GM18511 (cell line): ENCODE data around the gene MEX3D.

Experiments
- ATAC-seq: cut with Tn5 transposase; IDR thresholded peaks from one replicate; pipeline ENCODE4 v1.9.1; 2021; ENCODE audit warnings: mild to moderate bottlenecking, moderate library complexity; ENCODE audit not compliant: unreplicated experiment

MEX3D gene

DNA sequence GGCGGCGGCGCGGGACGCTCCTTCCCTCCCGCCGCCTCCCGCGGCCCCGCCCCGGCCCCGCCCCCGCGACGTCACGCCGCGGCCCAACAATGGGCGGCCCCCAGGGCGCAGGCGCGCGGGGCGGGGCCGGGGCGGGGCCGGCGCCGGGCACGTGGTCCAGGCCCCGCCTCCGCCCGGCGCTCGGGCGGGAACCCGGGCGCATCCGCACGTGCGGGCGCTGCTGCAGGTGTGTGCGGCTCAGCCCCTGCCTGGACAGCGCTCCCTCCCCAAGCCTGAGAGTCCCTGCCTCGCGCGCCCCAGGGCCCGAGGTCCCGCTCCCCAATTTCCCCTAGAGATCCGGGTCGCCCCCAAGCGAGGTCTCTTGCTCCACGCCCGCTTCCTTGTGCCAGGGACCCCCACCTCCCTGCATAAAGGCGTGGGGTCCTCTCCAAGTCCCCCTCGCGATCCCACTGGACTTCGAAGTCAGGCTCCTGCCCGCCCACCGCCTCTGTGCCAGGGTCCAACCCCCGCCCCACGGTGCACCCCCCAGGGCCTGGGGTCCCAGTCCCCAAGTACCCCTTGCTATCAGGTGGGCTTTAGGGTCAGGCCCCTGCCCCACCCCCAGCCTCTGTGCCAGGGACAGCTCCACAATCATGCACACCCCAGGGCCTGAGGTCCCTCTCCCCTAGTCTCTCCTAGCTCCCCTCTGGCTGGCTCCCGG, at the start of gene MEX3D:
TSS of gene MEX3D (minus strand) at position 6 of the 700 bp plus-strand sequence. CDS start 267 bp downstream, outside the sequence.
- ATAC-seq: no peak

DNA sequence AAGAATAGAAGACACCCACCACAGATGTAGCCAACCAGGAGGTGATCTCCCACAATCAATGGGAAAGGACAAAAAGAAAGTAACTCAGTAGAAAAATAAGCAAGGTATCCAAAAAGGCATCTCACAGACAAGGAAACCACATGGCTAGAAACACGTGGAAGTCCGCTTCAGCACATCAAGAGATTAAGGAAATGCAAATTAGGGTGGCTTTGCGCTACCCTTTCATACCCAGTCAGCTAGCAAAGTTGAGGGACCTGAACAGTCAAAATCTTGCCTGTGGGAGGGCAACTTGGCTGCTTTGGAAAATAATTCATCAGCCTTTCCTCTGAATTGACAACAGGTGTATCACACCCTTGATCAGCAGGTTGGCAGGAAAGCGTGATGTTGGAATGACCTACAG, 48.8 kb upstream of the MEX3D start:
- no peak for ATAC-seq

DNA sequence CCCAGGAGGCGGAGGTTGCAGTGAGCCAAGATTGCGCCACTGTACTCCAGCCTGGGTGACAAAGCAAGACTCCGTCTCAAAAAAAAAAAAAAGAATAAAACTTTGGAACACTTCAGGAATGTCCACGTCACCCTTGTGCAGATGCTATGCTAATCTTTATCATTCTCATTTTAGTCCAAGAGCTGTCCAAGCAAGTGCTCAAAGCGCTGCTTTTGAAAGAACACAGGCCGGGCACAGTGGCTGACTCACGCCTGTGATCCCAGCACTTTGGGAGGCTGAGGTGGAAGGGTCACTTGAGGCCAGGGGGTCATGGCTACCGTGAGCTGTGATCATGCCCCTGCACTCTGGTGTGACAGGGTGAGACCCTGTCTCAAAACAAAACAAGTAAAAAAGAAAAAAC, 48.3 kb upstream of the MEX3D start:
- ATAC-seq: no peak

DNA sequence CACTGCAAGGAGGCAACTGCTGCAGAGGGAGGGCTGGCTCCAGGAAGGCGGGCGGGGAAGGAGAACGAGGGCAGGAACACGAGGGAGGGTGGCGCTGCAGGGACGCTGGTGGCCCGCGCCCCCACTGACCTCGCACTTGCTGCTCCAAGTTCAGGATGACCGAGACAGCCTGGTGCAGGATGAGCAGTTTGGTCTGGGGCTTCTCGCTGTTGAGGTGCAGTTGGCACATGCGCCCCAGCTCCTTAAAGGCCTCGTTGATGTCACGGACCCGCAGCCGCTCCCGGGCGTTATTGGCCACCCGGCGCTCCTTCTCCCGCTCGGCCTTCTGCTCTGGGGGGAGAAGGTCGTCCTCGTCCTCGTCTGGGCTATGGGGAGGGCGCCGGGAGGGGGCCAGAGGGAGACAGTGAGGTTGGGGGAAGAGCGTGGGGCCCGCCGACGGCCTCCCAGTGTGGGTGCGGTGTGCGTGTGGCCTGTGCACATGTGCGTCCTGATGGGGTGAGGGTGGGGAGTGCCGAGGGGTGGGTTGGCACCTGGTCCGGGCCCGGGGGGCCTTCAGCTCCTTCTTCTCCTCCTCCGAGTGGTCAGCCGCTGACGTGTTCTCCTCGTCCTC, 47.1 kb upstream of the MEX3D start:
- no peak for ATAC-seq

DNA sequence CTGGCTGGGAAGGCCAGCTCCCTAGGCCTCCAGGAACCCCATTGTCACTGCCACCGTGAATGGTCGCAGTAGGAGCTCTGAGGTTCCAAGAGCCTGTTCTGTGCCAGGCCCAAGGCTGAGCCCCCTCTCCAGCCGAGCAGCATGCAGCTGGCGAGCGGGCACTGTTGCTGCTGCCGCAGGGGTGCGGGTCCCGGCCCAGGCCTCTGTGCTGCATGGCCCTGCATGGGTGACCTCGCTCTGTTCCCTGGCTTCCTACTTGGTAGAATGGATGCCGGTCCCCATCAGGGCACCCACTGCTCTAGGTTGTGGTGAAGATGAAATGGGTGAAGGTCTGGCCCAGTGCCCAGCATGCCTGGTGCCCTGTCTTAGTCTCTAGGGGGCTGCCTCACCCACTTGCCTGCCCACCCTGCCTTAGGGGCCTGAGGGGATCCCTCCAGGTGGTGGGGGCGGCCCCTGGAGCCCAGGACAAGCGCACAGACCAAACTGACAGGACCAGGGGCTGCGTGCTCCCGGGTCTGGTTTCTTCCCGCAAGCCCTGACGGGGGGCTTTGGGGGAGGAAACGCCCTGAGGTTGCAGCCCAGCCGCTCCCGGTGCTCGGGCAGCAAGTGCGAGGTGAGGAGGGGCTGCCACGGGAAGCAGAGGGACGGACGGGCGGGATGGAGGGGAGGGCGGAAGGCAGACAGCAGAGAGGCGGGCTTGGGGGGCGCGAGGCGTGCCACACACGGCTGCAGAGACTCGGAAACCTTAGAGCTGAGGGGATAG, 45.9 kb upstream of the MEX3D start:
- ATAC-seq: no peak

DNA sequence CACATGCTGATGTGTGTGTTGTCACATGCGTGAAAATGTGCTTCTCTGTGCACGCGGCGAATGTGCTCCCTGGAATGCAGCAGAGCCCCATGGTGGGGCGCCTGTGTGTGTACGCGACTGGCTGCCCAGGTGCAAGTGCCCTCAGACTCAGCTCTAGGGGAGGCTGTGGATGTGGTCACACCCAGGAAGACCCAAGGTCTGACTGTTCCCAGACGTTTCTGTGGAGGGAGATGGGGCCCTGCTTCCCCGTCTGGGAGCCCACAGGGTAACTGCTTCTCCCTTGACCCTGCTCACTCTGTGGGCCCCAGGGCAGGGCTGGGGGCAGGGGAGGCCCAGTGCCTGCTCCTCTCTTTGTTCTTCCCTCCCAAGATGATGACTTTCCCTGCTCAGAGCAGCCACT, 45.0 kb upstream of the MEX3D start:
- ATAC-seq: no peak

DNA sequence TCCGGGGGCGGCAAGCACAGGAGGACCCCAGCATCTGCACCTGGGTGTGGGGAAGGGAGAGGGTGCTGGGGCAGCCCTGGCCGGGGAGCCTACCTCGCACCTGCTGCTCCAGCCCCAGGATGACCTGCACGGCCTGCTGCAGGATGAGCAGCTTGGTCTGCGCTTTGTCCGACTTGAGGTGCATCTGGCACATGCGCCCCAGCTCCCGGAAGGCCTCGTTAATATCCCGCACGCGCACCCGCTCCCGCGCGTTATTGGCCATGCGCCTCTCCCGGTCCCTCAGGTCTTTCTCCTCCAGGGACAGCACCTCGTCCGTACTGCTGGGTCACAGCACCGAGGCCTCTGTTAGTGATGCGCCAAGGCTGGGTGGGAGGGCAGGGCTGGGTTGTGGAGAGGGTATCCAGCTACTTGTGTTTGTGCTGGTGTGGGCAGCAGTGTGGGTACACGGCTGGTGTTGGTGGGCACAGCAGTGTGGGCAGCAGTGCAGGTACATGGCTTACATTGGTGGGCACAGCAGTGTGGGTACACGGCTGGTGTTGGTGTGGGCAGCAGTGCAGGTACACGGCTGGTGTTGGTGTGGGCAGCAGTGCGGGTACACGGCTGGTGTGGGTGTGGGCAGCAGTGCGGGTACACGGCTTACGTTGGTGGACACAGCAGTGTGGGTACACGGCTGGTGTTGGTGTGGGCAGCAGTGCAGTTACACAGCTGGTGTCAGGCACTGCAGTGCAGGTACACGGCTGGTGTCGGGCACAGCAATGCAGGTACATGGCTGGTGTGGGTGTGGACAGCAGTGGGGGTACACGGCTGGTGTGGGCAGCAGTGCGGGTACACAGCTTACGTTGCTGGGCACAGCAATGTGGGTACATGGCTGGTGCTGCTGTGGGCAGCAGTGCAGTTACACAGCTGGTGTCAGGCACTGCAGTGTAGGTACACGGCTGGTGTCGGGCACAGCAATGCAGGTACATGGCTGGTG, 44.3 kb upstream of the MEX3D start:
- ATAC-seq: no peak

DNA sequence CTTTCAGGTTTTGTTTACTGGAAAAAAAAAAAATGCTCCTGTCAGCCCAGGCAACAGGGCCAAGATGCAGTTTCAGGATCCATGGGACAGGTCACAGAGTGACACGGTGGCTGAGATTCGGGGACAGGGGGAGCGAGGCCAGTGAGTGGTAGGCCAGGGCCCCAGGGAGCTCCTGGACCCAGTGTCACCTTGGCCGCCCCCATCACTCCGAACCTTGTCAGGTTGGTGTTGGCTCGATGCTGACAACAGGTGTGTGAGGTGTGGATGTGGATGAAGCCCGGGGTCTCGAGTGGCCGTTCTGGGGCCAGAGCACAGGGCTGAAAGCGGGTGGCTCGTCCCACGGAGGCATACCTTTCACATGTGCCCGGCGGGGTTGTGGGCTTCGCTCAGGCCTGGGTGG, 43.2 kb upstream of the MEX3D start:
- ATAC-seq: no peak

DNA sequence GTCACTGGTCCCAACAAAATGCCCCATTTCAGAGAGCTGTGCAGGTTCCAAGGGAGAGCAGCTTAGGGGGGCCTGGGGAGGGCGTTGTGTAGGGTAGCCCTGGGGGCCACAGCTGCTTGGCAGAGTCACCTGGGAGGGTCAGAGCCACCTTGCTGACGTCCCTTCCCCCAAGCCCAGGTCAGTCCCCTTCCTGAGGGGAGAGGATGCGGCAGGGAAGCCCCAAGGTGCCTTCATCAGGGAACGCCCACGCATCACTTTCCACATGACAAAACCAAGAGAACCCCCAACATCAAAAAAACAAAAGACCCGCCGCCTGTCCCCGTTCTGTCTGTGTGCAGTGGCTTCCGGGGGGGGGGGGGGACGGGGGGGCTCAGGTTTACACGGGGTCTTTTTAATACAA, 42.5 kb upstream of the MEX3D start:
- ATAC-seq: no peak

DNA sequence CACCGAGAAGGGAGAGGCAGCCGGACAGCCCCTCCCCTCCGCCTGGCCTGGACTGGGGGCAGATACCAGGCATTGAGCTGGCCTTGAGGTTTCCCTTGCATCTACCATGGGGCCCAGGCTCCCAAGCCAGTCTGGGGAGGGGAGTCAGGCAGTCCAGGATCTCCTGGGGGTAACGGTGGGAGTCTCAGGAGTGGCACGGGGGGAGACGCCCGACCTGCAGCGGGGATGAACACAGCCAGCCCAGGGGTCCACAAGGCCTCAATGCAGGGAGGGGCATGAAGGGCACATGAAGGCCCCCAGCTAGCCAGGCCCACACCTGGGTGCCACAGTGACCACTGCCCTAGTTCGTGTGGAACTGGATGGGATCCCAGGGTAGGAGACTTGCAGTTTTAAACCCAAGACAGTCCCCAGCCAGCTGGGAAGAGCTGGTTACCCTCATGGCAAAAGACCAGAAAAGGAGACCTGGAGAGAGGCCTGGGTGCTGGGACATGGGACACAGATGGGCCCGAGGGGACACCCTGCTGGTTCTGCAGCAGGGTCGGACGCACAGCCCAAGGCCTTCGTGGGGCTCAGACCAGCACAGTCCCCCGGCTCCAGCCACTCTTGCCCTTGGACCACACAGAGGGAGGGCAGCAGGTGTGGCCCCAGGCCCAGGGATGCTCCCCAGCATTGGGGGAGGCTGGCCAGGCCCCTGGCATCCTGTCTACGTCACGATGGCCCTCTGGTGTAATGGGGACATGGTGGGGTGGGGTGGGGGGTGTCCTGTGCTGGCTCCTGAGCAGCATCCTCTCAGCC, 41.8 kb upstream of the MEX3D start:
- ATAC-seq: no peak

DNA sequence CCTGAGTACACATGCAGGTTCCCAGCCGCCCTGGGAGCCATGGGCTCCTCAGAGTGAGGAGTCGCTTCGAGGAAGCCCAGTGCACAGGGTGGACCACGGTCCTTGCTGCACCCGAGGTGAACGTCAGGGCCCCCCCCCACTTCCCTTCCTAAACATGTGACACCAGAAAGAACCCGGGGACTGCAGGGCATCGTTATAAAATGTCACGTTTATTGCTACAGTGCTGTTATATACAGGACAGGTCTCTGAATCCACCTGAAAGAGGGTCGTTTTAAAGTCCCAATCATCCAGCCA, 40.9 kb upstream of the MEX3D start:
- no peak for ATAC-seq

DNA sequence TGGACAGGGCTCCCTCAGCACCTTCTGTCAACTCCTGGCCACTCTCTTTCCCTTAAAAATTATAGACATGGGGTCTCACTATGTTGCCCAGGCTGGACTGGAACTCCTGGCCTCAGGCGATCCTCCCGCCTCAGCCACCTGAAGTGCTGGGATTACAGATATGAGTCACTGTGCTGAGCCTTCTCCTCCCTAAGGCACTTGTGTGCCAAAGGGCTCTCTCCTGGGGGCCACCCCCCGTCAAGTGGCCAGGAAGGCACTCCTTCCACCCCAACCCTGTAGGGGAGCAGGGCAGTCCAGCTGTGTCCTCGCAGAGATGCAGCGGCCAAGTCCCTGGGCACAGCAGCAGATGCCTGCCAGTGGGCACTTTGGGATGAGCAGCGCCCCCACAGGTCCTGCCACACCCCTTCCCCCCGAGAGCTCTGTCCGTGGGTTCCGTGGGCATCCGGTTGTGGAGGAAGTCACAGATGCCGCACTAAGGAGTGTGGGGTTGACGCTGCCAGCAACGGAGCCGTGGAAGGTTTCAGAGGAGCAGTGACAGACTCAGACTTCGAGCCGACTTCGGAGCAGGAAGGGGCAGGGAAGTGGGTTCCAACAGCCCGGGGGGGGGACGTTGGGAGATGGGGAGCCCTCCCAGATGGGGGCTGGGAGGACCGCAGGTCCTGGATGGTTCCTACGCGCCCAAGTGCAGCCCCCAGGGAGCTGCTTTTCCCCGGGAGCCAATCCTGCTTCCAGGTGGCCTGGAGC, 40.4 kb upstream of the MEX3D start:
- ATAC-seq: no peak

DNA sequence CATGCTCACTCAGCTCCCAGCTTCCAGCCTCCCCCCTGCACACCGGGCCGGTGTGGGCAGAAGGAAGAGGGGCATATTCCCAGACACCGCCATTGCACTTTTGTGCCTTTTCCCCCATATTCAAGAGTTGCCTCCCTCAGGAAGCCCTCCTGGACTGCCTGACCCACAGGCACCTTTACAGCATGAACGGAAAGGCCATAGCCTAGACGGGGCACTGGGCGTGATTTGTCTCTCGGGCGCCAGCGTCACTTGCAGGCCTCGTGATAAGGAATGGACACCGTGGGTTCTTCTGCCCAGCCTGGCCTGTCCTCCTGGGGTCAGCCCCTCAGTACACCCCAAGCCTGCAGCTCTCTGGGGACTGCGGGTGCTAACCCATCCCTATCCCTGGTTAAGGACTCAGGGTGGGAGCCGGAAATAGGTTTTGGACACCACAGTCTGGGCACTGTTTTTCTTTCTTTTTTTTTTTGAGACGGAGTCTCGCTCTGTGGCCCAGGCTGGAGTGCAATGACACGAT, 38.1 kb upstream of the MEX3D start:
- ATAC-seq: no peak

DNA sequence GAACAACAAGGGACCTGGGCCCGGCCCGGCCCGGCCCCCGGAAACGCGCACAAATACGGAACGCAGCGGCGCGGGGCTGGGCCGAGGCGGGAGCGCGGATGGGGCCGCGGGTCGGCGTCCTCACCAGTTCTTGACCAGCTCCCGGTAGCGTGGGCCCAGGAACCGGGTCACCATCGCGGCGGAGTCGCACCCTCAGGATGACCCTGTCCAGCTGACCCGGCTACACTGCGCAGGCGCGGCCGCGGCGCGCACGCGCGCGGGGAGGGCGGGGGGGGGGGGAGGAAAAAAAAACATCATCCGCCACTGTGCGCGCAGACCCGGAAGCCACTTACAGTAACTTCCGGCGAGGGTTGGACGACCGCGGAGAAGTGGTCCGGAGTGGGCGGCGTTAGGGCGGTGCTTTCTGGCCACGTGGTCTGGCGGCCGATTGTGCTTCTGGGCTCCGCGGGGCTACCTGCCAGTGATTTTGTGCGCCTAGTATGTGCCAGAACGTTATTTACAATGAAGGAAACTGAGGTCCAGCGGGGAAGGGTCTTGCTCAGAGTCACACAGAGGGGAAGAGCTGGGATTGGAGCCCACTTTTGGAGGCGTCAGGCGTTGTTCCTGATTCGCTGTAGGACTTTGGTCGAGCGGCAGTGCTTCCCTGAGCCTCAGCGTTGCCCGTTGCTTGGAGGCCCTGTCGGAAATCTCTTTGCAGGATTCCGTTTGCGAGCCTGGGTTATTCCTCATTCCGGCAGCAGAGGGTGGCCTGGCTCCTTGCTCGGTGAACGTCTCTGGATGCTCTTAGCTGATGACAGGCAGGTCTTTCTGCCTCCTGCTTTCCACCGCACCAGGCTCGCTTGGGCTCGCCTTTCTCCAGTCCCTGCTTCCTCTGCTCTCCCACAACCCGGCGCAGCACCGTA, 37.4 kb upstream of the MEX3D start, which contains the start of gene UQCR11:
TSS of gene UQCR11 (minus strand) at position 227 of the 902 bp plus-strand sequence. CDS start at position 174, 53 bp downstream.
- ATAC-seq: peak; percentile 81

DNA sequence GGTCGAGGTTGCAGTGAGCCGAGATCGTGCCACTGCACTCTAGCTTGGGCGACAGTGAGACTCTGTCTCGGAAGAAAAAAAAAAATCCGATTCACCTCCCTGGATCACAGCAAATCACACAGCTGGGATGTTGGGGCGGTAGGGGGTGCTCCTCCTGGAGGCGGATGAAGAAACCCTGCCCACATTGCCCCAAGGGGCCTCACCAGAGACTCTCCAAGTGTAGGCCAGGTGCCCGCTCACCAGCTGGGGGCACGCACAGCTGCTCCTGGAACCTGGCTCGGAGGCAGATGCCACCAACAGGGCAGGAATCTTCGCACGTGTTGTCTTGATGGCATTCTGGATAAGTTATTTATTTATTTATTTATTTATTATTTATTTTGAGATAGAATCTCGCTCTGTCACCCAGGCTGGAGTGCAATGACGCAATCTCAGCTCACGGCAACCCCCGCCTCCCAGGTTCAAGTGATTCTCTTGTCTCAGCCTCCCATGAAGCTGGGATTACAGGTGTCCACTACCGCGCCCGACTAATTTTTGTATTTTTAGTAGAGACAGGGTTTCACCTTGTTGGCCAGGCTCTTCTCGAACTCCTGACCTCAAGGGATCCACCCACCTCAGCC, 34.1 kb upstream of the MEX3D start:
- ATAC-seq: no peak

DNA sequence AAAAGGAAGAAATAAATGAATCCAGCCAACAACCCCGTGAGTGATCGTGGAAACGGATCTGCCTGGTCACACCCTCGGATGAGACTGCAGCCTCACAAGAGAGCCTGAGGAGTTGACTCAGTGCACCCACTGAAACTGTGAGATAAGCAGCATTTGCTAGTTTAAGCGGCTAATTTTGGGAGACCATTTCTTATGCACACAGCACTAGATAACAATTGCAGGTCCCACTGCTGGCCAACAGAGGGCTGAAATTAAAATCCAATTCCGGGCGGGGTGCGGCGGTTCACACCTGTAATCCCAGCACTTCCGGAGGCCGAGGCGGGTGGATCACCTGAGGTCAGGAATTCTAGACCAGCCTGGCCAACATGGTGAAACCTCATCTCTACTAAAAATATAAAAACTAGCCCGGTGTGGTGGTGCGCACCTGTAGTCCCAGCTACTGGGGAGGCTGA, 33.5 kb upstream of the MEX3D start:
- ATAC-seq: no peak

DNA sequence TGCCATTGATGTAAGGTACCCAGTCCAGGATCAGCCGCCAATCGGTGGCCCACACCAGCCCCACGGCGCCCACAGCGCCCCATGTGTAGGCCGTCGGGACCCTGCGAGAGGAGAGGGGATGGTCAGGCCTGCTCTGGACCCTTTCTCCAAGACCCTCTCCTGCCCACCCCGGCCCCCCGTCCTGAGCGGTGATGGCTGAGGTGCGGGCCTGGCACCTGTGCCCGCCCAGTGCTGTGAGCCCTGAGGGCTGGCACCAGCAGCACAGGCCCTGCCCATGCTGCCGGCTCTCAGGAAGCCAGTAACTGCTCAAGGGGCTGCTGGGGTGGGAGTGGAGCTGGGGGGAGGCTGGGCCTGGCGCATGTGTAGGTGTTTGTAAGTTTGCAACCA, 31.3 kb upstream of the MEX3D start:
- no peak for ATAC-seq
